HG03039 (cell line): ENCODE measurements around the gene CXCL5.
"Not testable (repeated sequence)": the region's sequence is repeated elsewhere in the genome, so short reads cannot be mapped to it uniquely, and the experiment has no call there.

Experiments used
- ATAC-seq: cut with Tn5 transposase; IDR thresholded peaks from one replicate; pipeline ENCODE4 v1.9.1; 2021; ENCODE audit warnings: mild to moderate bottlenecking, moderate library complexity; ENCODE audit not compliant: unreplicated experiment

Gene CXCL5

GRCh38 chr4:73974352-73974751, 24.1 kb downstream of the CXCL5 start:
- ATAC-seq = no peak

DNA sequence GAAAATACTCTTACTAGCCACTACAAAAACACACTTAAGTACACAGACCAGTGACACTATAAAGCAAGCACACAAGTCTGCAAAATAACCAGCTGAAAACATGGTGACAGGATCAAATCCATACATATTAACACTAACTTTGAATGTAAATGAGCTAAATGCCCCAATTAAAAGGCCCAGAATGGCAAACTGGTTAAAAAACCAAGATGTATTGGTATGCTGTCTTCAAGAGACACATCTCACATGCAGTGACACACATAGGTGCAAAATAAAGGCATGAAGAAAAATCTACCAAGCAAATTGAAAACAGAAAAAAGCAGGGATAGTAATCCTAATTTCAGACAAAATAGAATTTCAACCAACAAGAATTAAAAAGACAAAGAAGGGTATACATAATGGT, 27.5 kb downstream of the CXCL5 start:
- no peak for ATAC-seq

DNA sequence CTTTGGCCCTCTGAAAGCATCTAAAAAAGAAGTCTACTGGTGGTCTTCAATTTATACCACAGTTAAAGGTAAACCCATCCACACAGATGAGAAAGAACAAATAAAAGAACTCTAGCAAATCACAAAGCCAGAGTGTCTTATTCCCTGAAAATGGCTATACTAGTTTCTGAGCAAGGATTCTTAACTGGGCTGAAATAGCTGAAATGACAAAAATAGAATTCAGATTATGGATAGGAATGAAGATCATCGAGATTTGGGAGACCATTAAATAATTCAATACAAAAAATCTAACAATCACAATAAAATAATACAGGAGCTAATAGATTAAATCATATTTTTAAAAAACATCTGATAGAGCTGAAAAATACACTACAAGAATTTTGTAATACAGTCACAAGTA, 28.5 kb downstream of the CXCL5 start:
- ATAC-seq = no peak

DNA sequence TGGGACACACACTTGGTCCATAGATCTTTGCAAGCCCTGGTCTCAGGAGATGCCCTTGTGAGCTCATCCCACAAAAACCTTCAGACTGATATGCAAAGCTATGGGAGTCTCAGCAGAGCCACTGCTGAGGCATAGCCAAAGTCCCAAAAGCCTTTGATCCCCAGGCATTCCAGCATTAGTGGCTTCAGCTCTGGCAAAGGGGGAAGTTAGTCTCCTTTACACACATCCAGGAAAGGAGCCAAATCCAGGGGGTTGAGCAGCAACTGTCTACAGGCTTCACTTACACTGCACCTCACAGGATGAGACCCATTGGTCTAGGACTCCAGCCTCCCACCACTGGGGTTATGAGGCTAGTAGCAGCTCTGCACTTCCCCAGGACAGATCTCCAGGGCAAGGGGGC, 30.6 kb downstream of the CXCL5 start:
- no peak for ATAC-seq

- no peak for ATAC-seq
Observed at GRCh38 chr4:73964862-73965611, 33.4 kb downstream of the CXCL5 start.

- ATAC-seq = no peak
Observed at GRCh38 chr4:73962724-73963123, 35.8 kb downstream of the CXCL5 start.

DNA sequence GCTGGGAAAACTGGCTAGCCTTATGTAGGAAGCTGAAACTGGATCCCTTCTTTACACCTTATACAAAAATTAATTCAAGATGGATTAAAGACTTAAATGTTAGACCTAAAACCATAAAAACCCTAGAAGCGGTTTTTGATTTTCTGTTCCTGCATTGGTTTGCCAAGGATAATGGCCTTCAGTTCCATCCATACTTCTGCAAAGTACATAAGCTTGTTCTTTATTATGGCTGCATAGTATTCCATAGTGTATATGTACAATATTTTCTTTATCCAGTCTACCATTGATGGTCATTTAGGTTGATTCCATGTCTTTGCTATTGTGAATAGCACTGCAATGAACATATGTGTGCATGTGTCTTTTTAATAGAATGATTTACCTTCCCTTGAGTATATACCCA, 39.4 kb downstream of the CXCL5 start:
- not testable (repeated sequence) for ATAC-seq

DNA sequence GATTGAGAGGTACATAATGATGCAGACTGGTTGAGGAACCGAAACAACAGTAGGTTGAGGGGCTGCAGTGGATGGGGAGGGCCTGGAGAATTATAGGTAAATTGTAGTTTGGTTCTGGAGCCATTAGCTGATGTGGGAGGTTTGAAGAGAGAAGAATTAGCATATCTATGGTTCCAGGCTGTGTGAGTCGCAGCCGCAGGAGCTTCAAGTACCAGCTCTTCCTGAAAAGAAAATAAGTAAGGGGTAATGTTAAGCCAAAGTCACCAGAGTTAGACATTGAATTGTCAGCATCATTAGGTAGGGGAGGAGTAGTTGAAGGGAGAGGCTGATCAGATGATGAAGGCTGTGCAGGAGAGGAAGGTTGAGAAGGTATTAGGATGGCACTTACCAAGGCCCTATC, 46.1 kb downstream of the CXCL5 start:
- ATAC-seq = no peak

- not testable (repeated sequence) for ATAC-seq
Observed at GRCh38 chr4:73950376-73950920, 48.0 kb downstream of the CXCL5 start.

DNA sequence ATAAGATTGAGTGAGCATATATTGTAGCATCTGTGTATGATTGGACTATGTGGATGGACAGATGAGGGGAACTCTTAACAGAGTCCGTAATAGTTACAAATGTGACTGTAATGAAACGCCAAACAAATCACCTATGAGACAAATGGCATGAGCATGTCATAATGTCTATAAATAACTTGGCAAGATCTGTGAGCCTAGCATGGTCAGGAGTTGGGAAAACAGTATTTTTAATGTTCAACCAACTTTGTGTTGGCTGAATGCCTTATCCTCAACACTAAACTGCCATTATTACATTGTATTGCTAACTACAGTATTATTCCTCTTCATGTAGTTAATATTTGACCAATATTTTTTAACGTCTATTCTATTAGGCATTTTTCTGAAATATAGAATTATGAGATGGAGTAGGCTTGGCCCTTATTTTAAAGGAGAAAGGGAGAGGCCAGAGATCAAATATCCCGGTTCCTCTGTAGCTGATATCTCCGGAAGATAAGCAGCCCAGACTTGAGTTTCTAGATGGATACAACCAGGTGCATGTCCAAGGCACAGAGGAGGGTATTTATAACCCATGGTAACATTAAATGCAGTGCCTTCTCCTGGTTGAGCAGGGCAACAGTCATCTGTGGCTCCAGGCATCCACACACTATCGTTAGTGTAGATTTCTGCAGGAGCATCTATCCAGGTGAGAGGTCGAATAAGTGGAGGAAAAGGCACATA, 49.3 kb downstream of the CXCL5 start:
- ATAC-seq = no peak

GRCh38 chr4:73948291-73948690, 50.2 kb downstream of the CXCL5 start:
- no peak for ATAC-seq

DNA sequence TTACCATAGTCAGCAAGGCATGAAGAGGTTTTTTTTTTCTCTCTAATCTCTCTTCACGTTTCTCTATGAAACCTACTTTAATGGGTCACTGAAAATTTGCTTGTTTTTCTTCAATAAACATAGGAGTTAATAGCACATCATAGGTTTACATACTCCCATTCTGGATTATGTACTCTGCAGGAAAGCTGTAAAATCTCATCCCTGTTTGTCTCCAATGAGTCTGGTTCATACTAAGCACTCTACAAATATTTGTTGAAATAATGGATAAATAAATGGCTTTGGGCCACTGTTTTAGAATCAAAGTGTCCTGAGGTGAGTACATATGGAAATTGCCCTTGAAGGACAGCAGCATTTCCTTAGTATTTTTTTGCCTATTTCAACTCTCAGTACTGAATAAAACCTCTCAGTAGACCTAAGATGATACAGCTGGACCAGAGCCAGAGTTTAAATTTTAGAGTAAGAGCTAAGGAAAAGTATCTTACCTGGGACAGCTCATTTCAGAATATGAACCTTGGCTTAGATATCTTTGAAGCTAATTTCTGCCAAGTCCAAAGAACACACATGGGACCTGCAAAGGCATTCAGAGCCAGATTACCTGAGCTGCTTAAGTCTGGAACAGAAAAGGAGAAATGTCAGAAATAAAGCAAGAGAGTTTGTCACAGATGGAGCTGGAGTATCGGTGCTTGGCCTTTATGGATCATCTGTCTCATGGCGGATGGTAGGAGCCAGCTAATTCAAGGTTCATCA, 51.1 kb downstream of the CXCL5 start:
- ATAC-seq = no peak

- ATAC-seq = no peak
Observed at GRCh38 chr4:73945674-73946449, 52.6 kb downstream of the CXCL5 start.
